GM21786 (cell line): ENCODE results near the gene ANGEL1.

Experiments used
- ATAC-seq: cut with Tn5 transposase; IDR thresholded peaks from one replicate; pipeline ENCODE4 v1.9.1; 2021; ENCODE audit not compliant: unreplicated experiment

ANGEL1 gene

GRCh38 chr14:76812422-76813383 is at the start of gene ANGEL1:
Gene ANGEL1, minus strand, starts transcription at chr14:76812882. Its CDS starts 55 bp downstream, at chr14:76812827.
- ATAC-seq: peak; percentile 77

- no peak for ATAC-seq
Measured at GRCh38 chr14:76861574-76862255, 49.0 kb upstream of the ANGEL1 start.

GRCh38 chr14:76856769-76857168 is 44.1 kb upstream of the ANGEL1 start:
- no peak for ATAC-seq

GRCh38 chr14:76855066-76855465 is 42.4 kb upstream of the ANGEL1 start:
- ATAC-seq: no peak

GRCh38 chr14:76848879-76849278 is 36.2 kb upstream of the ANGEL1 start:
- ATAC-seq: no peak

- ATAC-seq: no peak
Measured at GRCh38 chr14:76846331-76847047, 33.8 kb upstream of the ANGEL1 start.

GRCh38 chr14:76844223-76844622 is 31.5 kb upstream of the ANGEL1 start:
- no peak for ATAC-seq

- ATAC-seq: no peak
Measured at GRCh38 chr14:76842414-76842813, 29.7 kb upstream of the ANGEL1 start.

GRCh38 chr14:76837524-76837923 is 24.8 kb upstream of the ANGEL1 start:
- ATAC-seq: no peak

GRCh38 chr14:76836029-76836630 is 23.4 kb upstream of the ANGEL1 start:
- ATAC-seq: no peak

- no peak for ATAC-seq
Measured at GRCh38 chr14:76834241-76834661, 21.6 kb upstream of the ANGEL1 start.

- ATAC-seq: no peak
Measured at GRCh38 chr14:76833011-76833410, 20.3 kb upstream of the ANGEL1 start.

- no peak for ATAC-seq
Measured at GRCh38 chr14:76832503-76832988, 19.9 kb upstream of the ANGEL1 start.

GRCh38 chr14:76830556-76830955 is 17.9 kb upstream of the ANGEL1 start:
- ATAC-seq: no peak

- no peak for ATAC-seq
Measured at GRCh38 chr14:76829650-76830421, 17.2 kb upstream of the ANGEL1 start.

- ATAC-seq: no peak
Measured at GRCh38 chr14:76829013-76829365, 16.3 kb upstream of the ANGEL1 start.

- ATAC-seq: no peak
Measured at GRCh38 chr14:76828339-76829012, 15.8 kb upstream of the ANGEL1 start.

- ATAC-seq: no peak
Measured at GRCh38 chr14:76827696-76828296, 15.1 kb upstream of the ANGEL1 start.

- no peak for ATAC-seq
Measured at GRCh38 chr14:76826122-76826521, 13.4 kb upstream of the ANGEL1 start, which contains the start of gene LRRC74A. Gene LRRC74A, plus strand, starts transcription at chr14:76826408. Its CDS starts 290 bp downstream, at chr14:76826698.
